GM12873 (cell line): ENCODE results near the gene ISOC2.

Experiments used
- CTCF ChIP-seq: IDR thresholded peaks from 2 replicates; pipeline ENCODE4 v1.5.1; 2012; ENCODE audit warnings: low read depth, mild to moderate bottlenecking, moderate library complexity, low read length, control low read depth; ENCODE audit not compliant: insufficient read depth; ENCODE audit errors: missing control alignments

The ISOC2 gene

GRCh38 chr19:55484593-55485438, 23.4 kb upstream of the ISOC2 start, which contains the start of gene NAT14:
Gene NAT14 (plus strand): TSS chr19:55485188. CDS start chr19:55485709, 521 bp downstream.
- no peak for TF ChIP-seq CTCF

- TF ChIP-seq CTCF: no peak
These were observed 22.5 kb upstream of the ISOC2 start for GRCh38 chr19:55483706-55484592.

- no peak for TF ChIP-seq CTCF
These were observed 21.7 kb upstream of the ISOC2 start for GRCh38 chr19:55482967-55483705.

GRCh38 chr19:55482156-55482961, 20.9 kb upstream of the ISOC2 start:
- TF ChIP-seq CTCF: no peak

GRCh38 chr19:55481794-55482155, 20.3 kb upstream of the ISOC2 start:
- TF ChIP-seq CTCF: no peak

- no peak for TF ChIP-seq CTCF
These were observed 19.8 kb upstream of the ISOC2 start for GRCh38 chr19:55481148-55481793.
